Stimulated activated CD4-positive, alpha-beta T cell treated with anti-CD3 and anti-CD28 coated beads, Interleukin-1b, Interleukin-23, amount 100 ng/mL, for 48 hours (primary cell): Measurements from ENCODE around the gene NEXN.
"Not testable (repeated sequence)": the region's sequence is repeated elsewhere in the genome, so short reads cannot be mapped to it uniquely, and the experiment has no call there.

Experiments used
- DNase-seq: peaks from one replicate; pipeline ENCODE4 v3.0.0-alpha.2; 2020

NEXN gene

DNA sequence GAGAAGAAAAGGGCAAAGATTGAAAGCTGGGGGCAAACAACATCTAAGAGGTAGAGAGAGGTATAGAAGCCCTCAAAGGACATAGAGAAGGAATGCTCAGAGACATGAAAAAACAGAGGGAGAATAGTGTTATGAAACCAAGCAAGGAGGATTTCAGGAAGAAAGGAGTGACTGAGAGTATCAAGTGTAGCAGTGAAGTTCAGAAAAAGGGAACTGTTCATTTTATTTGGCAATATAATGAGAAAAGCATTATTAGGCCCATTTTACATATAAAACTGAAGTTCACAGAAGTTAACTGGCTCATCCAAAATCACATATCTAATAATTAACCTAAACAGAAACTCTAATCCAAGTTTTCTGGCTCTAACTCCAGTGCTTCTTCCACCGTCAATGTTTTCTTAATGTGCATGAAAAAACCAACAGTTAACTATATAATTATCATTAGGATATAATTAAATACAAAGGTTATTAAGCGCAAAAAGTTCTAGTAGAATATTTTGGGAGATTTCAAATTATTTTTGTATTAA is 17.7 kb downstream of the NEXN start:
- DNase-seq: no peak

DNA sequence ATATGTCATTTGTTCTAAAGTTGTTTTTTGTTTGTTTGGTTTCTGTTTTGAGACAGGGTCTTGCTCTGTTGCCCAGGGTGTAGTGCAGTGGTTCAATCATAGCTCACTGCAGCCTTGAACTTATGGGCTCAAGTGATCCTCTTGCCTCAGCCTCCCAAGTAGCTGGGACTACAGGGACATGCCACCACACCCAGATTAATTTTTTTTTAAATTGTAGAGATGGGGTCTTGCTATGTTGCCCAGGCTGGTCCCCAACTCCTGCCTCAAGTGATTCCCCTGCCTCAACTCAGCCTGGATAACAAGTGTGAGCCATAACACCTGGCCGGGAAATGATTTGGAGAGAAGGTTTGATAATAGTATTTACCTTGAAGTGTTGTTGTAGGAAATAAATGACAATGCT is 18.2 kb downstream of the NEXN start:
- DNase-seq: no peak

DNA sequence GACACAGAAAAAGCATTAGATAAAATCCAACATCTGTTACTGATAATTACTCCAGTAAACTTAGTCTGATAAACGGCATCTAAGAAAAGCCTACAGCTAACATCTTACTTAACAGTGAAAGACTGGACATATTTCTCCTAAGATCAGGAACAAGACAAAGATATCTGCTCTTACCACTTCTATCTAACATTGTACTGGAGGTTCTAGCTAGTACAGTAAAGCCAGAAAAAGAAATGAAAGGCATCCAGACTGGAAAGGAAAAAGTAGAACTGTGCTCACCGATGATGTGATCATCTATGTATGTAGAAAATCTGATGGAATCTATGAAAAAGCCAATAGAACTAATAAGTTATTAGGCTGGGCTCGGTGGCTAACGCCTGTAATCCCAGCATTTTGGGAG is 21.7 kb downstream of the NEXN start:
- DNase-seq: no peak

DNA sequence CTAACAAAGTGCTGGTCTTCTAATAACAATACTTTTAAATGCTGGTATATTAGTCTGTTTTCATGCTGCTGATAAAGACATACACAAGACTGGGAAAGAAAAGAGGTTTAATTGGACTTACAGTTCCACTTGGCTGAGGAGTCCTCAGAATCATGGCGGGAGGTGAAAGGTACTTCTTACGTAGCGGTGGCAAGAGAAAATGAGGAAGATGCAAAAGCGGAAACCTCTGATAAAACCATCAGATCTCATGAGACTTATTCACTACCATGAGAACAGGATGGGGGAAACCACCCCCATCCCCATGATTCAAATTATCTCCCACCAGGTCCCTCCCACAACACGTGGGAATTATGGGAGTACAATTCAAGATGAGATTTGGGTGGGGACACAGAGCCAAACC is 30.5 kb downstream of the NEXN start:
- not testable (repeated sequence) for DNase-seq

DNA sequence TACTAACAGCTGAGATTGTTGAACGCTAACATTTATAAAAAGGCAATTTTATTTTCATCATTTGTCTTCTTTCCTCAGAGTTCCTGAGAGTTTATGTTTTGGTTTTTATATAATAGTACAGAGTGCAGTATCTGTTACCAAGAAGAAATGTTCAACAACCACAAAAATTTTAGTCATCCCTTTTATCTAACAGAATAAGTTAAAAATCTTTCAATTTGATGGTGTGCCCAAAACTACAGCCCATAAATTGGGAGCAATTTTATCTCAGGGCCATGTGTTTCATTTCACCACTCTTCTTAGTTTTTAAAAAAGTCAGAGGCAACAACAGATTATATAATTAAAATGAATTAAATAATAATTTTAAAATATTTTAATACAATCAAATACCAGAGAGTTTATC is 37.1 kb downstream of the NEXN start:
- DNase-seq: no peak

DNA sequence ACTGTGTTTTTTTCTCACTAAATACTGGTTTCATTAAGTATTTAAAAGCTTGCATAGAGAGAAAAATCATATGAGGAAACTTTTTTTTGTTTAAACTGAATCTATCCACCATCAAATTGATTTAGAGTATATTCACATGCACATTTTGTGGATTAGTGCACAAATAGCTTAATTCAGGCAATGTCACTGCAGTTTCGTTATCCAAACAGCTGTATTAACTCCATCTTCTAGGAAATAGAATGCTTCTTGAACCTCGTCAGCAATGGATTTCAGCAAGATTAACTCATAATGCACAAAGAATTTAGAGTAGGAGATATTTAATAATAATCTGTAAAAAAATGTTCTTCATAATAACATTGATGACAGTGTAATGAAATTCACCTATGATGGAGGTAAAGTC is 37.5 kb downstream of the NEXN start:
- no peak for DNase-seq

DNA sequence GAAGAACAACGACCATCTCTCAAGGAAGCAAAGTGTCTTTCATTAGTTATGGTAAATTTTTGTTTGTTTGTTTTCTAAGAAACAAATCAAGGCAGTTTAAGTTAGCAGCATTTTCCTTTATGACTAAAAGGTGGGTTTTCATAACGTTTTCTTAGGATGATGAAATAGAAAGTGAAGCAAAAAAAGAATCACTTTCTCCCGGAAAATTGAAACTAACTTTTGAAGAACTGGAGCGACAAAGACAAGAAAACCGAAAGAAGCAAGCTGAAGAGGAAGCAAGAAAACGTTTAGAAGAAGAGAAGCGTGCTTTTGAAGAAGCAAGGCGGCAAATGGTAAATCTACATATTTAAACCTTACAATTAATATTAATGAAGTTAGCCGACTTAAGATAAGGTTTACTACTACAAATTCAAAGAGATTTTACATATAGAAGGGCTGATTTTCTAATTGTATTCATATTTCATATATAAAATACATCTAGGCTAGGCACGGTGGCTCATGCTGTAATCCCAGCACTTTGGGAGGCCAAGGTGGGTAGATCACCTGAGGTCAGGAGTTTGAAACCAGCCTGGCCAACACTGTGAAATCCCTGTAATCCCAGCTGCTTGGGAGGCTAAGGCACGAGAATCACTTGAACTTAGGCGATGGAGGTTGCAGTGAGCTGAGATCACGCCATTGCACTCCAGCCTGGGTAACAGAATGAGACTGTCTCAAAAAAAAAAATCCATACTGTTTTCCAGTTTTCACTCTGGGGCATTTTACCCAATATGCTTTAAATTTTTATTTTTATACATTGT is 38.3 kb downstream of the NEXN start:
- DNase-seq: no peak

DNA sequence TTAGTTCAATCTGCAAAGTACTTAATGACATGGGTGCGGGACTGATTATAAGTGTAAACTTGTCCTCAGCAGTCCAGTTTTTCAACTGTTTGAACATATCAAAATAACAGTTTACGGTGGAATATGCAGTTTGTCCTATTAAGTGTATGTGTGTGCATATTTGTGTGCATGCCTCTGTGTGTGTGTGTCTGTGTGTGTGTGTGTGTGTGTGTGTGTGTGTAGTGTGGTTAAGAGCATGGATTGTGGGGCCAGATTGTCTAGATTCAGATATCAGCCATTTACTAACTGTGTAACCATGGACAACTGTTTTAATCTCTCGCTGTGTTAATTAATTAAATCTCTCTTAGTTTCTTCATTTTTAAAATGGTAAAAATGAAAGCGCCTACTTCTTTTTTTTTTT is 39.0 kb downstream of the NEXN start:
- DNase-seq: no peak

DNA sequence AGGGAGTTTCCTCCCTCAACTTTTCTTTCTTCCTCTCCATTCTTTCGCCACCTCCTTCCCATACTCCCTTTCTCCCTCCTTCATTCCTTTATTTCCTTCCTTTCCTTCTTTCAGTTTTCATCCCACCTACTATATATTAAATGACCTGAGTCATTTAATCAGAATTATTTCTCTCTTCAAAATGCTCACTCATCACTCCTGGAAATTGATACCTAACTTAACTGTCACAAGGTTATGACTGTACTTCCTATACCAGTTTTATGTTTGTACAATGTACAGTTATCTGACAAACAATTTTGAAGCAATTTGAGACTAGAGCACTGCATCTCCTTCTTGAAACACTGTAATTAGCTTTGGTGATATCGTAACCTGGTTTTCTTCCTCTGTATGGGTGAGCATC is 41.4 kb downstream of the NEXN start:
- no peak for DNase-seq

DNA sequence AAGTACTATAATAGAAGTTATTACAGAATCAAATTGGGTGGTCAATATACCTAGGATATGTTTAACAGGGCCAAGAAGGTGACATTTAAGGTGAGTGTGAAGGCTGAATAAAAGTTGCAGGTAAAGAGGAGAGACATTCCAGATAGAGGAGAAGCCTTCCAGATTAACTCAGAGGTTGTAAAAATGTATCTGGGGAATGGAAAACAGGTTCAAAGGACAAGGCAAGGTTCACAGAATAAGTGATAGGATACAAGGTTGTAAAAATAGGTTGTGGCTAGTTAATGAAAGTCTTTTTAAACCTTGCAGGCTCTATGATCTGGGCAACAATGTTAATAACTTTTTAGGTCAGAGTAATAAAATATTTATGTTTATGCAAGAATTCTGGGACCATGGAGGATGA is 50.2 kb downstream of the NEXN start:
- DNase-seq: no peak

DNA sequence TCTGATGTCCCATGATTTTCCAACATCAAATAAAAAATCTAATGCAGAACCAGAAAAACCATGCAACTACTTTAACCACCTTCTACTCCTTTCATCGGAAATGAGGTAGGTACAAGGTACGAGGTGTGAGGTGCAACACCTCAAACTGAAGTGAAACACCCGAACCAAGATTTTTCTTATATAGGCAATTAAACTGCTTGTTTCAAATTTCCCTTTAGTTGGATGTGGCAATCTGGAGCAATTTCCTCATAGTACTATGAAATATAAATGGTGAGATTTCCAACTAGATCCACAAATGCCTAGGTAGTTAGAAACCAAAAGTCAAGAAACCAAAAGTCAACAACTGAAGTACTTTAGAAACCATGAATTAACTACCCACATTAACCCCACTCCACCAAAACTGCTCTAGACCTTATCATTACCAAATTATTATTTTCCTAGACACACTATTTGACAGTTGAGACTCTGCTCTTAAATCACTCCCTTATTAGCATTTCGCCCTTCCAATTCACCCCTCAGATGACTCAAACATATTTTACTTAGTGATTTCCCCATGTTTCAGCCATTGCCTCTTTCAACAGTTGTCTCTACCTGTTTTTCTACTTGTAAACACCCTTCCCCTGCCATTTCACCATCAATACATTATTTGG is 52.6 kb downstream of the NEXN start:
- no peak for DNase-seq

DNA sequence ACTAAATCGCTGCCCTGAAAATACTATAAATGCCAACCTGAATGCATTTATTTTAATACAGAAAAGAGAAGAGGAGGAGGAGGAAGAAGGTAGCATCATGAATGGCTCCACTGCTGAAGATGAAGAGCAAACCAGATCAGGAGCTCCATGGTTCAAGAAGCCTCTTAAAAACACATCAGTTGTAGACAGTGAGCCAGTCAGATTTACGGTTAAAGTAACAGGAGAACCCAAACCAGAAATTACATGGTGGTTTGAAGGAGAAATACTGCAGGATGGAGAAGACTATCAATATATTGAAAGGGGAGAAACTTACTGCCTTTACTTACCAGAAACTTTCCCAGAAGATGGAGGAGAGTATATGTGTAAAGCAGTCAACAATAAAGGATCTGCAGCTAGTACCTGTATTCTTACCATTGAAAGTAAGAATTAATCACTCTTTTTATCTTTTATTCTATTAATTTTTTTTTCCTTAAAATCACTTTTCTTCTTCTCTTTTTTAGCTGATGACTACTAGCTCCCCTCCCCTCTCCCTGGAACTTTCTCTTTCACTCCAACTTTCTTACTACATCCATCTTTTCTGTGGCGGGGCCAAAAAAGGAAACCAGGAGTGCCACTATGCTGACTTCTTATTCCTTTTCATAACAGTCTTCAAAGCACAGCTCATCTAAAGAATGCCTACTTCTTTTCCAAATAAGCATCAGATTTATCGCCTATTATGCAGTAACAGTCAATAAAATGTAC is 54.1 kb downstream of the NEXN start:
- DNase-seq: no peak

DNA sequence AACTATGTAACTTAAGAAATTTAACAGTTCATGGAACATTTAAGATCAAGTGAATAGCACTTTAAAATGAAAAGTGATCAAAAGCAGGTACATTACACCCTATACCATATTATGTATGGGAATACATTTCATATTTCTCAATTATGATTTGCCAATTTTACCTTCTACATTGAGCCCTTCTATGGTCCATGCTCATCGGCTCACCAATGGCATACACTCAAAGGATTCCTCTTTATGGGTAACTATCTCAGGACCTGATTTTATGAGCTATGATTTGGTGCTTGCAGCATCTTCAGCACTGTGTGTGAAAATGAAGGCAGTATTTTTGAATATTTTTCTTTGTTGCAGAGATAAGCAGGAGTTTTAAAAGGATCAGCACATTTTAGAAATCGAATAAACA is 56.9 kb downstream of the NEXN start:
- no peak for DNase-seq

DNA sequence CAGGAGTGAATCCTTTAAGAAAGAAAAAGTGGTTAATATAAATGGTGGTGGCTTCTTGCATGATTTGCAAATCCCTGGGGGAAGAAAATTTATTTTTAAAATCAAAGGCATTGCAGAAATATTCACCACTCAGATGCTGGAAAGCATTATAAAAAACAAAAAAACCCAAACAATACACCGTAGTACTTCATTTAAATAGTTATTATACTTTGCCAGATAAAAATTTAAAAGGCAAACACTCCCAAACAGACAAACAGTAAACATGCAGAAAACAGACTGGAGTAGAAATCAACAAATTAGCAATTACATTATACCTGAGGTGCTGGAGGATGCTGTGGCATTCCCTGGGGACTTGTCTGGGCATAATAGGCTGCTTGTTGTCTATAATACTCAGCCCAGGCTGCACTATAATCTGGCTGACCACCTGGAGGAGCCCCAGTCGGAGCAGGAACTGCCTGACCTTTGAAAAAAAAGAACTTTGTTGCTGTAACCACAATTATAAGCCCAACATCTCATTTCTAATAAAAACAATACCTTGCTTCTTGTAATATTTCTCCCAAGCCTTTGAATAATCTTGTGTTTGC is 60.5 kb downstream of the NEXN start:
- no peak for DNase-seq

DNA sequence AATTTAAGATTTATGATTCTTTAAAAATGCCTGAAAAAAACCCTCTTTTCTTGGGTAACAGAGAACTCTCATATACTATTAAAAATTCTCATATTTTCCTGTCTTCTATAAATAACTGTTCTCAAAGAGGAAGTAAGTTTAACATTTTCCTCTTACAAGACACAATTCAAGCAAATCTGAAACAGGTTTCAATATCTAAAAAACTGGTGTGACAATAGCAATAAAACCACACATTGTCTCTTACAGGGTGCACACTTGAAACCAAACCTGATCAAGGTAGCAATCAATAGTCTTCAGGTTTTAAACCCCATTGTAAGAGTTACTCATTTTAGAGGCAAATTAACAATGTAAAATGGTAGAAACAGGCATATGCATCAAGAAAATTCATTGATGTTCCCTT is 62.4 kb downstream of the NEXN start:
- DNase-seq: no peak

DNA sequence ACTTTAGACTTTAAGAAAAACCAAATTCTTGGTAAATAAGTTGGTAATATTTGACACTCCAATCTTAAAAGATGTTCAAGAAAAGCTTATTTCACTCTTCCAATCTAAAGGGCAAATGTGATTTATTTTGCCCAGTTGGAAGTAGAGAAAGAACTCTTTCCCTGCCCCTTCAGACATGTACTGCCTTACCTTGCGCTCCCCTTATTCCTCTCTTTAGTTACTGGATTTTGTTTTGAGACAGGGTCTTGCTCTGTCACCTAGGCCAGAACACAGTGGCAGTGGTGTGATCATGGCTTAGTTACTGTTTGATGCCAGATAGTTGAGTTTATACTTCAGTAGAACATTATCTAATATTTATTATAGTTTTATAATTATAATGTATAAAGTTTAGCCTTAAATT is 62.9 kb downstream of the NEXN start:
- no peak for DNase-seq

DNA sequence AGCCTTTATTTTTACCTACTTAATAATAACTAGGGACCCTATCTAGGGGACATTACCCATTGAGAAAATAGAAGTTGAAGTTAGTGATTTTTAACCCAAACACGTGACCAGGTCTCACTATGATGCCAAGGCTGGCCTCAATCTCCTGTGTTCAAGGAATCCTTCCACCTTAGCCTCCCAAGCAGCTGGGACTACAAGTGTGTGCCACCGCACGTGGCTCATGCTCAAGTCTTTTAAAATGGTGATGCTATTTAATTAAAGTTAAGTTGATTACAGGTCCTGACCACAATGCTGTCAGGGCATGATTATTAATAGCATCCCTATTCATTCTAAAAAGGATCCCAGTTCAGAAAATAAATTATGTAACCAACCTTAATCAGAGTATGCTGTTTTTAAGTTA is 65.5 kb downstream of the NEXN start:
- DNase-seq: no peak

DNA sequence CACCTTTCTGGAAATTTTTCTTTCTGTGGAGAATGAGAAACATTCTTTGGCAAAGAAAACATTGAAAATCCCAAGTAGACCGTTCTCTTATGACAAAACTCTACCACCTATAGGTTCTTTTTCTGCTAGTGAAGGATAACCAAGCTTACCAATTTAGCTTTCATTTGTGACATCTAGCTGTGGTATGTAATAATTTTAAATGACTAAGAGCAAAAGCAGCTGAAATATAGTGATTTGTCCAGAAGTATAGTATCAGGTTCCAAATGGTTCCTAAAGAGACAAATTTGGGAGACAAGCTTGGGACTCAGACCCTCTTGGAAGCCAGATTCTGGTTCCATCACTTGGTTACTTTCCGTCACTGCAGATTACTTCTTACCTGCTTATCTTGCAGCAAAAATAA is 66.1 kb downstream of the NEXN start:
- DNase-seq: no peak

DNA sequence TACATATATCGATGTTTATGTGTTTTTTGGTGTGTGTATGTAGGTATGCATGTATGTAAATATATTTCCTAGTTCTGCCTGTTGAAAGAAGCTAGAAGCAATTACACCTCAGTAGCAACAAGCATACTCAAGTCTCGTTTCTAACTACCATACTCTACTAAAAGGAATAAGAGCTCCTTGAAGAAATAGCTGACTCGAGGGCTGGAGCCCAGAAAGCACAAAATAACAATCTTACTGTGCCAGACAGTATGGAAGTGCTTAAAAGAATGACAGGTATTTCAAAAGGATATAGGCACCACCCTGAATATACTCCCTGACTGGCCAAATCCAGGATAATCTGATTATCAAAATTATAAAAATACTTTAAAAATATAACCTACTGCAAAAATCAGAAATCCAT is 67.3 kb downstream of the NEXN start:
- no peak for DNase-seq

DNA sequence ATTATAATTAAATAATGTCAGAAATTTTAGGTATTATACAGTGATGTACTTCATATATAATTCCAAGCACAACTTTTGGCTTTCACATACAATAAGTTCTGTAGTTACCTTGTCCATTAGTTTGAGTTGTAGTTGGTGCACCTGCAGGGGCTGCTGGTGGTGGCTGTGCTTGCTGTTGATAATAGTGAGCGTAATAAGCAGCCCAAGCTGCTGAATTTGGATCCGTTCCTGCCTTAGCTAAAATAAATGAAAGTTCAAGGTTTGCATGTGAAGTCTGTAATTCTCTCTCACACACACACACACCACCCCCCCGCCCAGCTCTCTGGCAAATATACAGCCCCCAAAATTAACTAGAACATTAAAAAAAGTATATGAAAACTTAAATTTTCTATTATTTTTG is 68.0 kb downstream of the NEXN start:
- DNase-seq: no peak

DNA sequence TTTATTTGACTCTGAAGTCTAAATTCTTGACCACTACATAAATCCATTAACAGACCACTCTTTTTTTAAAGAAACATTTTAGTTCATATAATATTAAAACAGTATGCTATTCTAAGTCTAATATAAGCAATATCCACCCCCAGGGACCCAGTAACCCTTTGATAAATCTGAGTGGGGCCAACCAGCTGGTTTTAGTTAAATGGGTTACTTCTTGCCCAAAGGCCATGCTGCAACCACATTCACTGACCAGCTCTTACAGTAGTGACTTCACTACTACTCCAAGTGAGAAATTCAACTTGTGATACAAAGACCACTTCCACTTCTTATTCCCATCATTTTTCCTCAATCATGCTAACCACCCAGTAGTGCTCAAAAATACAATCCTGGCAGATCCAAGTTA is 70.0 kb downstream of the NEXN start:
- no peak for DNase-seq

DNA sequence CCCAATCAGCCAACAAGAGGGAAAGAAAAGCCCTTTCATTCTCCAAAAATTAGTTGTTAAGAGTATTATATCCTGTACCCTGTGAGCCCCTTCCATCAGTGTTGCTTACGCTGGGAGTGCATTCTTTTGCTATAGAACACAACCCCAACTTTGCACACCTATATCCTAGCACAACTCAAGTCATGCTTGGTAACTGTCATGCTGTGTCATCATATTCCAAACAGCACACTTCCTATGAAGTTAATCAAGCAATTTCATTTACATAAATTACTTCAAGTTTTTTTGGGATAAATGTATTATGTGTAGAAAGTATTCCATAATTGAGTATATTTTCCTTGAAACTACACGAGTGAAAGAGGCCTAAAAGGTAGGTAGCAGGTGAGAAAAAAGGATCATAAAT is 70.4 kb downstream of the NEXN start:
- no peak for DNase-seq

DNA sequence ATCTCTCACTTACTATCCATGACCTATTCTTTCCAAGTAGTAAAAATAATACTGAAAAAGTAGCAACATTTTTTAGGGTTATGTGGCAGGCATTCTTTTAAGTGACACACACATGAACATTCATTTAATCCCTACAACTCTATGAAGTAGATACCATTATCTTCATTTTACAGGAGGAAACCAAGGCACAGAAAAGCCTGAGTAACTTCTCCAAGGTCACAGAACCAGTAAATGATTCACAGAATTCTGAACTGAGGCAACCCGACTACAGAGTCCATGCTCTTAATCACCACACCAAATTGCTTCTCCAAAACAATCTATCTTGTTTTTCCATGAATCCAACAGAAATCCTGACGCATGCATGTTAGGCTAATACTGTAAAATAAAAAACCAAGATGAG is 73.0 kb downstream of the NEXN start:
- no peak for DNase-seq

DNA sequence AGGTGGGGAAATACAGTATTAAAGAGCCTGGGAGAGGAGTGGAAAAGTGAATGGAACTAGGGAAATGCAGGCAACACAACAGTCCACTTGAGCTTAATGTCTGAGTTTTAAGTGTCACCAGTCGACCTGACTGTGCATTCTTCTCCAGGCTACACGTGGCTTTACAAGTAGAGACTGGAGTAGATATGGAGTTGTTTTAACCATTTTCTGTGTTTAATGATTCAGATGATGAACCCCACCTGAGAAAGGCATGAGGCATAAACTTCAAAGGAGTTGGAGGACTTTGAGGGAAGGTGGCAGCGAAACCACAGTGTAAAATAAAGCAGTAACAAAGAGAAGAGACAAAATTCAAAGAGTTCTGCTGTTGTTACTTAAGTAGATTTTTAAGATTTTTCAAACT is 77.9 kb downstream of the NEXN start:
- no peak for DNase-seq
